GM12801 (cell line): ENCODE data around the gene MTA3.

Experiments used
- CTCF ChIP-seq: IDR thresholded peaks from one replicate; pipeline ENCODE4 v1.5.1; 2011; ENCODE audit warnings: control low read depth; ENCODE audit not compliant: insufficient read length; ENCODE audit errors: extremely low read depth

The MTA3 gene

GRCh38 chr2:42804338-42804737 lies 235.9 kb downstream of the MTA3 start:
- no peak for TF ChIP-seq CTCF

GRCh38 chr2:42804891-42805290 lies 236.5 kb downstream of the MTA3 start:
- TF ChIP-seq CTCF: no peak
